ENCODE measurements around the gene PGM5.

DNA sequence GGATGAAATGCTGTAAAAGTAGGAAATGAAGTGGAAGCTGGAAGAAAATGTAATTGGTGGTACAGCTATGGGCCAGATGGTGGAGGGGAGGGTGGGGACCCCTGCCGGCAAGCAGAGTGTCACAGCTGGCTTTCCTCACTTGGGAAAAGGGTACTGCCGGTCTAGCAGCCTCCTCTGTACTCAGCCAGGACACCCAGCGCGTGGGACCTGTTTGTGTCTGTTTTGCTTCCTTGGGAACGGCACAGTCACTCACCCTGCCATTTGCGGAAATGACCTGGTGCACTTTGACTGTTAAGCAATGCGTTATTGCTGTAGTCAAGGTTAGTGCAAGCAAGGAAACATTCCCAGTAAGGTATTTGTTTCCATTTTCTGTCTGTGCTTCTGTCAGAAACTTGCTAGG, 174.2 kb downstream of the PGM5 start:
- TF ChIP-seq, protein P1, sequence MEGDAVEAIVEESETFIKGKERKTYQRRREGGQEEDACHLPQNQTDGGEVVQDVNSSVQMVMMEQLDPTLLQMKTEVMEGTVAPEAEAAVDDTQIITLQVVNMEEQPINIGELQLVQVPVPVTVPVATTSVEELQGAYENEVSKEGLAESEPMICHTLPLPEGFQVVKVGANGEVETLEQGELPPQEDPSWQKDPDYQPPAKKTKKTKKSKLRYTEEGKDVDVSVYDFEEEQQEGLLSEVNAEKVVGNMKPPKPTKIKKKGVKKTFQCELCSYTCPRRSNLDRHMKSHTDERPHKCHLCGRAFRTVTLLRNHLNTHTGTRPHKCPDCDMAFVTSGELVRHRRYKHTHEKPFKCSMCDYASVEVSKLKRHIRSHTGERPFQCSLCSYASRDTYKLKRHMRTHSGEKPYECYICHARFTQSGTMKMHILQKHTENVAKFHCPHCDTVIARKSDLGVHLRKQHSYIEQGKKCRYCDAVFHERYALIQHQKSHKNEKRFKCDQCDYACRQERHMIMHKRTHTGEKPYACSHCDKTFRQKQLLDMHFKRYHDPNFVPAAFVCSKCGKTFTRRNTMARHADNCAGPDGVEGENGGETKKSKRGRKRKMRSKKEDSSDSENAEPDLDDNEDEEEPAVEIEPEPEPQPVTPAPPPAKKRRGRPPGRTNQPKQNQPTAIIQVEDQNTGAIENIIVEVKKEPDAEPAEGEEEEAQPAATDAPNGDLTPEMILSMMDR (IDR thresholded peaks at IDR 0.05; ENCODE audit: insufficient read depth, low read length, poor library complexity, severe bottlenecking) = no peak
- no peak for TF ChIP-seq EZH2phosphoT487 (conservative IDR thresholded peaks at IDR 0.05; ENCODE audit: low read length)
